ENCODE measurements around the gene SIRT5.

The SIRT5 gene

GRCh38 chr6:13641315-13641714 lies 66.9 kb downstream of the SIRT5 start:
- Histone ChIP-seq H3K9me3 (no peaks in the 10 kb centered on the region), H3K27me3 (no peaks in the 10 kb centered on the region), H3K4me3 (ENCODE audit: low read depth in 1 of 2, low read length in 1 of 2) (no peak overlapping the region), H3K4me1 (ENCODE audit: control insufficient read depth in 1 of 2, insufficient read depth in 1 of 2, low read depth in 1 of 2, low read length in 1 of 2) (peaks cover 42 to 43% of the 10 kb centered on the region in 2 experiments), H3K27ac (peak overlapping the region; percentile 12), H3K36me3 (peaks cover 10% of the 10 kb centered on the region)
- no peak for TF ChIP-seq CTCF (IDR thresholded peaks at IDR 0.05)

GRCh38 chr6:13643125-13643524 lies 68.7 kb downstream of the SIRT5 start:
- no peaks in the 10 kb centered on the region for H3K27me3 ChIP-seq
- no peak overlapping the region for H3K27ac ChIP-seq
- H3K4me3 ChIP-seq (ENCODE audit: low read depth in 1 of 2, low read length in 1 of 2) = no peak overlapping the region
- TF ChIP-seq CTCF (IDR thresholded peaks at IDR 0.05) = no peak
- peaks cover 10% of the 10 kb centered on the region for H3K36me3 ChIP-seq
- peaks cover 35 to 40% of the 10 kb centered on the region in 2 experiments for H3K4me1 ChIP-seq (ENCODE audit: control insufficient read depth in 1 of 2, insufficient read depth in 1 of 2, low read depth in 1 of 2, low read length in 1 of 2)
- no peaks in the 10 kb centered on the region for H3K9me3 ChIP-seq

GRCh38 chr6:13648850-13649249 lies 74.4 kb downstream of the SIRT5 start:
- Histone ChIP-seq H3K27ac (no peak overlapping the region), H3K36me3 (no peaks in the 10 kb centered on the region), H3K4me1 (ENCODE audit: control insufficient read depth in 1 of 2, insufficient read depth in 1 of 2, low read depth in 1 of 2, low read length in 1 of 2) (peaks cover 13 to 19% of the 10 kb centered on the region in 2 experiments), H3K27me3 (no peaks in the 10 kb centered on the region), H3K9me3 (no peaks in the 10 kb centered on the region), H3K4me3 (ENCODE audit: low read depth in 1 of 2, low read length in 1 of 2) (no peak overlapping the region)
- no peak for TF ChIP-seq CTCF (IDR thresholded peaks at IDR 0.05)

- TF ChIP-seq CTCF (IDR thresholded peaks at IDR 0.05) = no peak
- no peak overlapping the region for H3K27ac ChIP-seq
- H3K4me1 ChIP-seq (ENCODE audit: control insufficient read depth in 1 of 2, insufficient read depth in 1 of 2, low read depth in 1 of 2, low read length in 1 of 2) = peaks cover 13 to 22% of the 10 kb centered on the region in 2 experiments
- no peak overlapping the region for H3K4me3 ChIP-seq (ENCODE audit: low read depth in 1 of 2, low read length in 1 of 2)
- H3K9me3 ChIP-seq = no peaks in the 10 kb centered on the region
- H3K27me3 ChIP-seq = no peaks in the 10 kb centered on the region
- H3K36me3 ChIP-seq = no peaks in the 10 kb centered on the region
Observed at GRCh38 chr6:13649393-13649792, 75.0 kb downstream of the SIRT5 start.

GRCh38 chr6:13653296-13653695 lies 78.9 kb downstream of the SIRT5 start:
- Histone ChIP-seq H3K4me3 (ENCODE audit: low read depth in 1 of 2, low read length in 1 of 2) (no peak overlapping the region), H3K27me3 (no peaks in the 10 kb centered on the region)

More at GRCh38 chr6:13653296-13653695, 78.9 kb downstream of the SIRT5 start:
- no peaks in the 10 kb centered on the region for H3K36me3 ChIP-seq
- TF ChIP-seq CTCF (IDR thresholded peaks at IDR 0.05) = no peak
- peaks cover under 1 to 5% of the 10 kb centered on the region in 2 experiments for H3K4me1 ChIP-seq (ENCODE audit: control insufficient read depth in 1 of 2, insufficient read depth in 1 of 2, low read depth in 1 of 2, low read length in 1 of 2)
- H3K9me3 ChIP-seq = no peaks in the 10 kb centered on the region
- no peak overlapping the region for H3K27ac ChIP-seq

Measured in neutrophil (primary cell).